Measurements from ENCODE around the gene TUBGCP5.
A peak's percentile ranks its signal among the peaks of the same experiment; 100 is the strongest.
"Not testable (repeated sequence)": the region's sequence is repeated elsewhere in the genome, so short reads cannot be mapped to it uniquely, and the experiment has no call there.

Gene TUBGCP5

GRCh38 chr15:23039143-23039916 is at the start of gene TUBGCP5:
TSS of gene TUBGCP5 (minus strand) at chr15:23039569. CDS start at chr15:23039543, 26 bp downstream.
- DNase-seq (ENCODE audit: low read depth), result peak; percentile 95

DNA sequence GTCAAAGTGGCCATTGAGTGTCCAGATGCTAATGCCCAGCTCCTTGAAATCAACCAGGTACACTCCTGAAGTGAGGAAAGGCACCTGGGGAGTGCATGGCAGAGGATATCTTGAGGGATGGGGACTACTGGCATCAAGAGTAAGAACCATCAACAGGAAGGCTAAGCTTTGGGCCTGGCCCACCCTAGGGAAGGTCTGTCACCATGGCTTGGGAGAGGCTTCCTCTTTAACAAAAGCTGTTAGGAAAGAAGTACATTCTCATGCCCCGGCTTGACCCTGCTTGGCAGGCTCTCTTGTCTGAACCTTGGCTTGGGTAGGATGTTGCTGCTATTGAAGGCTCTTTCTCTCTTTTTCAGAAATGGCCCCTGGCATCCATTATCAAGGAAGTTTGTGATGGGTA is 43.7 kb upstream of the TUBGCP5 start:
- no peak for DNase-seq (ENCODE audit: low read depth)

DNA sequence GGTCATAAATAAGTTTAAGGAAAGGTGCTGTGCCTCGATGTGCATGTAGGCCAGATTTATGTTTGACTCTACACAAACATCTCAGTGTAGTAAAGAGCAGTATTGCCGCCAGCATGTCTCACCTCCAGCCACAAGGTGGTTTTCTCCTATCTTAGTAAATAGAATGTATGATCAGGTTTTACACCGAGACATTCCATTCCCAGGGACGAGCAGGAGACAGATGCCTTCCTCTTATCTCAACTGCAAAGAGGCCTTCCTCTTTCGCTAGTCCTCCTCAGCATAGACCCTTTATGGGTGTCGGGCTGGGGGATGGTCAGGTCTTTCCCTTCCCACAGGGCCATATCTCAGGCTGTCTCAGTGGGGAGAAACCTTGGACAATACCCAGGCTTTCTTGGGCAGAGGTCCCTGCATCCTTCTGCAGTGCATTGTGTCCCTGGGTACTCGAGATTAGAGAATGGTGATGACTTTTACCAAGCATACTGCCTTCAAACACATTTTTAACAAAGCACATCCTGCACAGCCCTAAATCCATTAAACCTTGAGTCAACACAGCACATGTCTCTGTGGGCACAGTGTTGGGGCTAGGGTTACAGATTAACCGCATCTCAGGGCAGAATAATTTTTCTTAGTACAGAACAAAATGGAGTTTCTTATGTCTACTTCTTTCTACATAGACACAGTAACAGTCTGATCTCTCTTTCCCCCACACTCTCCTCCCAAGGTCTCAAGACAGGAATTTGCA is 42.8 kb upstream of the TUBGCP5 start:
- DNase-seq (ENCODE audit: low read depth), result not testable (repeated sequence)

DNA sequence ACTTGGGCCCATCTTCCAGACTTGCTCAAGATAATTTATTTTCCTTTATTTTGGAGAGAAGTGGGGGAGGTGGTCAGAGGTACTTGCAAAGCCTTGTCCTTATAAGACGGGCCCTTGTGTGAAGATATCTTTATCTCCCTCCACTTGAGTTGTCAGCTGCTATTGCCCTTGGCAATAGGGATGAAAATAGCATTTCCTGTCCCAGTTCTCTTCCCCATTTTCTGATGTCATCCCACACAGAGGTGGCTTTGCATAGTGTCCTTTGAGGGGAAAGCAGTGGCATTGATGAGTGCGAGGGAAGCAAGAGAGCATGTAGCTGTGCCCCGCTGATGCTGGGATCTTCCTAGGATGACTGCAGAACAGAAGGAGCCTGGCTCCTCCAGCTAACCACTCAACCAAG is 41.9 kb upstream of the TUBGCP5 start:
- DNase-seq (ENCODE audit: low read depth), result no peak

DNA sequence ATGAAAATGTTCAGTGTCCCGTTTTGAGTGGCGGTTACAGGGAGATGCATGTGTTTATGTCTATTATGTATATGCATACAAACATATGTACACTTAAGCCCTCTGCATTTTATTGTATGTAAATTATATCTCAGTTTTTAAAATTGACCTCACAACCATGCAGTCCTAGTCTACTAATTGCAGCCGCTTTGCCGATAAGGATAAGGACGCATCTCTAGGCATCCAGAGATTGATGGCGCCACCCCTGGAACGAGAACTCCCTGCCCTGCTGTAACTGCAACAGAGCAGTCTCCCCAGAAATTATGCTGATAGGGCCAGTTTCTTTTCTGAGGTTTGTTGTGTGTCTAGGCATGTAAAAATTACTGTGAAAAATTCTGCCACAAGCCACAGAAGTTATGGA is 40.4 kb upstream of the TUBGCP5 start:
- no peak for DNase-seq (ENCODE audit: low read depth)

- DNase-seq (ENCODE audit: low read depth), result no peak
Measured at GRCh38 chr15:23075927-23076326, 36.6 kb upstream of the TUBGCP5 start.

DNA sequence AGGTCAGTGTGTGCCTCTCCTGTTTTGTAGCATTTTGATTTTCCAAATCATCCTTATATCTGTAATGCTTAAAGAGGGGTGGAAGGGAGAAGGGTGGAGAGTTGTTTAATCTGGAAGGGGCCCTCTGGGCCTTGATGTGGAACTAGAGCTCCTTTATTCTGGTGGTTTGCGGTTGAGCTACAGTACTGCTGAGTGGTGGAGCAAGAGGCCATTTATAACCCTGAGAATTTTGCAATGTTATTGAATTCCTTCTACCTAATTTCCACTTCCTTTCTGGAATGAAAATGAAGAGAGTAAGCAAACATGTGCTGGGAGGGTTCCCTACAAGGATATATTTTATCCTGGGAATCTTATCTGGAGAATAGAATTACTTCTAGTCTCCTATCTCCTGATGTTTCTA is 35.3 kb upstream of the TUBGCP5 start:
- DNase-seq (ENCODE audit: low read depth), result no peak

DNA sequence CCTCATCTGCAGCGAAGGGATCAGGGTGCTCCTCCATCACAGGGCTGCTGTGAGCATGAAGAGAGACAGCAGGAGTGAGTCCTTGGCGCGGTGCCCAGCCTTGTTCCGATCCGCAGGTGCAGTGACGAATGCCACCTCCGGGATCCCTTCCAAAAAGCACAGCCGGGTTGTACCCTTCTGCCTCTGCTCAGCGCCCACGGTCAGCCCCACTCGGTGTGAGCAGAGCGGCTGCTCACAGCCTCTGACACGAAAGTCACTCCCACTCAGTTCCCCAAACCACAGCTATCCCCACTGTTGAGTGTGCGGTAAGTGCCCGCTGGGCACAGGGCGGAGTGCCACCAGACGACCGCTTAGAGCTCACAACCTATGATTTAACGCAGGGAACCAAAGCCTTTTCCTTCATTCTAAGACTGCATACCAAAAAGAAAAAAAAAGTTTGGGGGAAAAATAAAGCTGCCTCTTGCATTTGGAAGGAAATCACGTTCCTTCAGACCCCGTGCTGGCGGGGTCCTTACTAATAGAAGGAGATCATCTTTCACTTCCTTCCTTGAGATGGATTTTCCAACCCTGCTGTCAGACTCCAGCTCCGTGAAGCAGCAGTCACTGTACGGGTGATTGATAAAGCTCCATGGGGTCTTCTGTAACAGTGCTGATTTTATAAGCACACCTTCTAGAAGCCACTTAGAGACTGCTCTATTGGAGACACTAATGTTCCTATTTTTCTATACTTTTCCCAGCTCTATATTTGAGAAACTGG is 34.7 kb upstream of the TUBGCP5 start:
- DNase-seq (ENCODE audit: low read depth), result no peak

- no peak for DNase-seq (ENCODE audit: low read depth)
Measured at GRCh38 chr15:23072633-23073032, 33.3 kb upstream of the TUBGCP5 start.

- DNase-seq (ENCODE audit: low read depth), result no peak
Measured at GRCh38 chr15:23069496-23070166, 30.3 kb upstream of the TUBGCP5 start.

DNA sequence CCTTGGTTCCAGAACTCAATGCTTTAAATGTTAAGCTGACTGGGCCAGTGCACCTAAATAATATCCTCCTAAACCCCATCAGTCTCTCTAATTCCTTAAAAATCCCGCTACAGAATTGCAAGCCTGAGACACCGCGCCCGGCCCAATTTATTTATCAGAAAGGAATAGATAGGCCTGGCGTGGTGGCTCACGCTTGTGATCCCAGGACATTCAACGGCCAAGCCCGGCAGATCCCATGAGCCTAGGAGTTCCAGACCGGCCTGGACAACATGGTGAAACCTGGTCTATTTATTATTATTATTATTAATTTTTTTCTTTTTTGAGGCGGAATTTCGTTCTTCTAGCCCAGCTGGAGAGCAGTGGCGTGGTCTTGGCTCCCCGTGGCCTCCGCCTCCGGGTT is 28.0 kb upstream of the TUBGCP5 start:
- DNase-seq (ENCODE audit: low read depth), result no peak

GRCh38 chr15:23065836-23066235 is 26.5 kb upstream of the TUBGCP5 start:
- no peak for DNase-seq (ENCODE audit: low read depth)

DNA sequence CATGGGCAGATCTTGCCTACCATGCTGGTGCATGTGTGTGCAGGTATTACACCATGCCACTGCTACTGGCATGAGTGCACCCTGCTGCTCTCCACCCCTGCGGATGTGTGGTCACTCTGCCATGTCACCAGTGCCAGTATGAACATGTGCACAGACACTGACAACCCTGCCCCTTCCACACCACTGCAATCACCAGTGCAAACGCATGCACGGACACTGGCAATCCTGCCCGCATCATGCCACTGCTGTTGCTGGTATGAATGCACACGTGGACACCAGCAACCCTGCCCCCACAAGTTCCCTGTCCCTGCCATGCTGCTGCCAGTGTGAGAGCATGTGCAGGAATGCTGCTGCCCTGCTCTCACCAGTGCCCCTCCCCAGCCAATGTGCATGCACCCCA is 24.8 kb upstream of the TUBGCP5 start:
- DNase-seq (ENCODE audit: low read depth), result no peak

DNA sequence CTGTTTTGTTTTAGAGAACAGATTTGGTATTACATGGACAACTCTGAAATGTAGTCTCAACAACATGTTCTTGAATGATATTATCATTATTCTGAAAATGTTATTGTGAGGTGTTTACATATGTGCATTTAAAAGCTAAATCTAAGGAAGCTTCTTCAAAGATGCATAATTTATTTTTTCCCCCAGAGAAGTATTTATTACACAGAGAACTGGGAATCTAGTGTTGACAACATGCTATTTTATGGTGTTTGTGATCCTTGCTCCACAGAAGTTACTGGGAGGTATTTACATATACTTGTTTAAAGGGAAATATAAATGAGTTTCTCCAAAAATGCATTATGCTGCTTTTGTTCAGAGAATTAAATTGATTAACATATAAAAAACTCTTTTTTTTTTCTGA is 18.3 kb upstream of the TUBGCP5 start:
- no peak for DNase-seq (ENCODE audit: low read depth)

DNA sequence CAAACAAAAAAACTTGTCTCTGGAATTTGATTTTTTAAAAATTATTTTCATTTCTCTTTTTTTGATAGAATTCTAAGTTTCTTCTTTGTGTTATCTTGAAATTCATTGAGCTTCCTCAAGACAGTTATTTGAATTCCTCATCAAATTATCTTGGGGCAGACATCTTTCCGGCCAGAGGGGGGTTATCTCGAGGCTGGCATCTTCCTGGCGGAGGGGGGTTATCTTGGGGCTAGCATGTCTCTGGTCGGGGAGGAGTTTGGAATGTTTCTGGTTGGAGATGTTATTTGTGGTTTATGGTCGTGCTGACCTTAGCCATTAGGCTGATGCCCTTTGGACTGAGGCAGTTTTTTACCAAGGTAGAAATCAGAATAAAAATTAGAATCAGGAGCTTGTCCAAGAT is 15.9 kb upstream of the TUBGCP5 start:
- DNase-seq (ENCODE audit: low read depth), result no peak

- DNase-seq (ENCODE audit: low read depth), result no peak
Measured at GRCh38 chr15:23052522-23052921, 13.2 kb upstream of the TUBGCP5 start.

DNA sequence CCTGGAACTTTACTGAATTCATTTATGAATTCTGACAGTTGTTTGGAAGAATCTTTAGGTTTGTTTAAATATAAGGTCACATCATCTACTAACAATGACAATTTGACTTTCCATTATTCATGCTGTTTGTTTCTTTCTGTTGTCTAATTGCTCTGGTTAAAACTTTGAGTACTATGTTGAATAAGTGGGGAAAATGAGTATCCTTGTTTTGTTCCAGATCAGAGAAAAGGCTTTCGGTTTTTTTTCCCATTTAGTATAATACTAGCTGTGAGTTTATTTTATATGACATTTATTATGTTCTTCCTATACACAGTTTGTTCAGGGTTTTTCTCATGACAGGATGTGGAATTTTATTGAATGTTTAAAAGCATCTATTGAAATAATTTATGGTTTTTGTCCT is 11.3 kb upstream of the TUBGCP5 start:
- no peak for DNase-seq (ENCODE audit: low read depth)

DNA sequence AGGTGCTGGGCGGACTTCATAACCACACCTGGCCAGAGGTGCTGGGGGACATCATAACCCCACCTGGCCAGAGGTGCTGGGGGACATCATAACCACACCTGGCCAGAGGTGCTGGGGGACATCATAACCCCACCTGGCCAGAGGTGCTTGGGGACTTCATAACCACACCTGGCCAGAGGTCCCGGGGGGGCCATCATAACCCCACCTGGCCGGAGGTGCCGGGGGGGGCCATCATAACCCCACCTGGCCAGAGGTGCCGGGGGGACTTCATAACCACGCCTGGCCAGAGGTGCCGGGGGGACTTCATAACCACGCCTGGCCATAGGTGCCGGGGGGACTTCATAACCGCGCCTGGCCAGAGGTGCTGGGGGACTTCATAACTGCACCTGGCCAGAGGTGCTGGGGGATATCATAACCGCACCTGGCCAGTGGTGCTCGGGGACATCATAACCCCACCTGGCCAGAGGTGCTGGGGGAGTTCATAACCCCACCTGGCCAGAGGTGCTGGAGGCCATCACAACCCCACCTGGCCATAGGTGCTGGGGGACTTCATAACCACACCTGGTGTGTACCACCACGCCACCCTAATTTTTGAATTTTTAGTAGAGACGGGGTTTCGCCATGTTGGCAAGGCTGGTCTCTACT is 10.7 kb upstream of the TUBGCP5 start:
- DNase-seq (ENCODE audit: low read depth), result no peak

DNA sequence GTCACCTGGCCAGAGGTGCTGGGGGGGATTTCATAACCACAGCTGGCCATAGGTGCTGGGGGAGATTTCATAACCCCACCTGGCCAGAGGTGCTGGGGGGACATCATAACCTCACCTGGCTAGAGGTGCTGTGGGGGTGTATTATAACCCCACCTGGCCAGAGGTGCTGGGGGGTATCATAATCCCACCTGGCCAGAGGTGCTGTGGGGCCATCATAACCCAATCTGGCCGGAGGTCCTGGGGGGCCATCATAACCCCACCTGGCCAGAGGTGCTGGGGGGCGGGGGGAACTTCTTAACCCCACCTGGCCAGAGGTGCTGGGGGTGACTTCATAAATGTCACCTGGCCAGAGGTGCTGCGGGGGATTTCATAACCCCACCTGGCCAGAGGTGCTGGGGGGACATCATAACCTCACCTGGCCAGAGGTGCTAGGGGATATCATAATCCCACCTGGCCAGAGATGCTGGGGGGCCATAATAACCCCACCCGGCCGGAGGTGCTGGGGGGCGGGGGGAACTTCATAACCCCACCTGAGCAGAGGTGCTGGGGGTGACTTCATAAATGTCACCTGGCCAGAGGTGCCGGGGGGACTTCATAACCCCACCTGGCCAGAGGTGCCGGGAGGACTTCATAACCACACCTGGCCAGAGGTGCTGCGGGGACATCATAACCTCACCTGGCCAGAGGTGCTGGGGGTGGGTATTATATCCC is 9.4 kb upstream of the TUBGCP5 start:
- DNase-seq (ENCODE audit: low read depth), result not testable (repeated sequence)

DNA sequence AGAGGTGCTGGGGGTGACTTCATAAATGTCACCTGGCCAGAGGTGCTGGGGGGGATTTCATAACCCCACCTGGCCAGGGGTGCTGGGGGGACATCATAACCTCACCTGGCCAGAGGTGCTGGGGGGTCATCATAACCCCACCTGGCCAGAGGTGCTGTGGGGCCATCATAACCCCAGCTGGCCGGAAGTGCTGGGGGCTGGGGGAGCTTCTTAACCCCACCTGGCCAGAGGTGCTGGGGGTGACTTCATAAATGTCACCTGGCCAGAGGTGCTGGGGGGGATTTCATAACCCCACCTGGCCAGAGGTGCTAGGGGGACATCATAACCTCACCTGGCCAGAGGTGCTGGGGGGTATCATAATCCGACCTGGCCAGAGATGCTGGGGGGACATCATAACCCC is 4.6 kb upstream of the TUBGCP5 start:
- DNase-seq (ENCODE audit: low read depth), result not testable (repeated sequence)

DNA sequence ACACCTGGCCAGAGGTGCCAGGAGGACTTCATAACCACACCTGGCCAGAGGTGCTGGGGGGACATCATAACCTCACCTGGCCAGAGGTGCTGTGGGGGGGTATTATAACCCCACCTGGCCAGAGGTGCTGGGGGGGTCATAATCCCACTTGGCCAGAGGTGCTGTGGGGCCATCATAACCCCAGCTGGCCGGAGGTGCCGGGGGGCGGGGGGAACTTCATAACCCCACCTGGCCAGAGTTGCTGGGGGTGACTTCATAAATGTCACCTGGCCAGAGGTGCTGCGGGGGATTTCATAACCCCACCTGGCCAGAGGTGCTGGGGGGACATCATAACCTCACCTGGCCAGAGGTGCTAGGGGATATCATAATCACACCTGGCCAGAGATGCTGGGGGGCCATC is 4.2 kb upstream of the TUBGCP5 start:
- DNase-seq (ENCODE audit: low read depth), result not testable (repeated sequence)

Data from stimulated activated CD8-positive, alpha-beta memory T cell treated with anti-CD3 and anti-CD28 coated beads, Interleukin-12 subunit alpha, Interleukin-12 subunit beta, amount 100 ng/mL, for 4 hours (primary cell).